Thoracic aorta (tissue), 2 donors: ENCODE measurements around the gene ANO7. TPM values are rescaled to one million over a fixed set of nuclear protein-coding genes. Genes with fewer than 3 reads are reported as not detected.

Experiments
- ATAC-seq: fragments of 150-250 bp; one replicate; pipeline ENCODE4 v1.8.0; 2017; ENCODE audit warnings: low read depth; ENCODE audit not compliant: insufficient number of reproducible peaks, low FRiP score
- DNase-seq: peaks from one replicate; pipeline ENCODE4 v3.0.0-alpha.2; 2020; ENCODE audit warnings: low spot score
- H3K27ac ChIP-seq, 2 donors: fragments of 200-600 bp; sonication (generic); 1 replicate in 1 of 2; 2 replicates in 1 of 2; pipeline ENCODE4 v1.5.1; 2016; ENCODE audit warnings: mild to moderate bottlenecking in 2 of 2, moderate library complexity in 2 of 2
- H3K27me3 ChIP-seq: fragments of 200-600 bp; sonication (generic); replicated peaks from 2 replicates; pipeline ENCODE4 v1.6.0; 2016; ENCODE audit warnings: mild to moderate bottlenecking; ENCODE audit not compliant: insufficient read depth
- H3K36me3 ChIP-seq: fragments of 200-600 bp; sonication (generic); one replicate; pipeline ENCODE4 v1.5.1; 2016
- H3K4me1 ChIP-seq, 2 donors: fragments of 200-600 bp; sonication (generic); 1 replicate in 1 of 2; 2 replicates in 1 of 2; pipeline versions ENCODE4 v1.5.1 to v1.6.0; 2016; ENCODE audit warnings: low read depth in 2 of 2, mild to moderate bottlenecking in 1 of 2; ENCODE audit not compliant: control insufficient read depth in 1 of 2
- H3K4me3 ChIP-seq: fragments of 200-600 bp; sonication (generic); 2 replicates; pipeline ENCODE4 v1.5.1; 2016; ENCODE audit warnings: mild to moderate bottlenecking
- H3K9me3 ChIP-seq: fragments of 200-600 bp; sonication (generic); 2 replicates; pipeline ENCODE4 v1.5.1; 2016
- CTCF ChIP-seq: fragments of 200-600 bp; sonication (generic); IDR thresholded peaks from one replicate; pipeline ENCODE4 v1.5.1; 2019; ENCODE audit warnings: antibody characterized with exemption
- total RNA-seq, 2 donors: library from RNA; depleted of rRNA; stranded (reverse); fragments of >200 nt; gene quantifications; one replicate each; pipeline versions ENCODE4 v1.1.0 to v1.2.3, GENCODE V29; 2016

ANO7 gene
- total RNA-seq, 2 donors from 2014 or later, result 0.27 to 1.2 TPM

- DNase-seq (no peak), ATAC-seq (no peak)
- TF ChIP-seq CTCF, result no peak
- H3K4me3 ChIP-seq, result no peak overlapping the region
- peaks cover 5% of the 10 kb centered on the region for H3K36me3 ChIP-seq
- H3K27me3 ChIP-seq, result no peaks in the 10 kb centered on the region
- no peak overlapping the region for H3K27ac ChIP-seq
- H3K9me3 ChIP-seq, result no peaks in the 10 kb centered on the region
- no peaks in the 10 kb centered on the region for H3K4me1 ChIP-seq
Measured at GRCh38 chr2:241187101-241187917, 1.2 kb upstream of the ANO7 start.

- ATAC-seq (no peak), DNase-seq (no peak)
- H3K27me3 ChIP-seq, result no peaks in the 10 kb centered on the region
Measured at GRCh38 chr2:241187918-241188234, 601 bp upstream of the ANO7 start.

GRCh38 chr2:241189093-241189855 lies 797 bp downstream of the ANO7 start:
- ATAC-seq (no peak), DNase-seq (no peak)
- H3K9me3 ChIP-seq, result no peaks in the 10 kb centered on the region
- no peak overlapping the region for H3K27ac ChIP-seq
- H3K27me3 ChIP-seq, result no peaks in the 10 kb centered on the region
- no peak overlapping the region for H3K4me3 ChIP-seq
- no peaks in the 10 kb centered on the region for H3K36me3 ChIP-seq
- TF ChIP-seq CTCF, result no peak
- no peaks in the 10 kb centered on the region for H3K4me1 ChIP-seq

More at GRCh38 chr2:241187918-241188234, 601 bp upstream of the ANO7 start:
- no peak for TF ChIP-seq CTCF
- no peaks in the 10 kb centered on the region for H3K4me1 ChIP-seq
- peaks cover 2% of the 10 kb centered on the region for H3K36me3 ChIP-seq
- H3K27ac ChIP-seq, result no peak overlapping the region
- H3K4me3 ChIP-seq, result no peak overlapping the region
- H3K9me3 ChIP-seq, result no peaks in the 10 kb centered on the region

DNA sequence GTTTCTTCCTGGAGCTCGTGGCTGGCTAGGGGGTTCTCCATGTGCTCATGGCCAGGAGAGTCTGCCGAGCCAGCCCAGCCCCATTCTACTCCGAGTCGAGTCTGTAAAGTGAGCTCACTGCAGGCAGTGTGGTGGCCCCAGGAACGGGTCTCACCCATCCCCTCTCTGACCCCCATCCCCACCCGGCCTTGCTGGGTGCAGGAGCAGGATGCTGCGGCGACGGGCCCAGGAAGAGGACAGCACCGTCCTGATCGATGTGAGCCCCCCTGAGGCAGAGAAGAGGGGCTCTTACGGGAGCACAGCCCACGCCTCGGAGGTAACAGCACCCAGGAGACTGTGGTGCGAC lies 1.4 kb downstream of the ANO7 start:
- H3K9me3 ChIP-seq, result no peaks in the 10 kb centered on the region
- TF ChIP-seq CTCF, result no peak
- no peak overlapping the region for H3K27ac ChIP-seq
- no peaks in the 10 kb centered on the region for H3K4me1 ChIP-seq
- no peak for DNase-seq
- H3K27me3 ChIP-seq, result no peaks in the 10 kb centered on the region
- no peak for ATAC-seq
- H3K4me3 ChIP-seq, result no peak overlapping the region
- no peaks in the 10 kb centered on the region for H3K36me3 ChIP-seq

DNA sequence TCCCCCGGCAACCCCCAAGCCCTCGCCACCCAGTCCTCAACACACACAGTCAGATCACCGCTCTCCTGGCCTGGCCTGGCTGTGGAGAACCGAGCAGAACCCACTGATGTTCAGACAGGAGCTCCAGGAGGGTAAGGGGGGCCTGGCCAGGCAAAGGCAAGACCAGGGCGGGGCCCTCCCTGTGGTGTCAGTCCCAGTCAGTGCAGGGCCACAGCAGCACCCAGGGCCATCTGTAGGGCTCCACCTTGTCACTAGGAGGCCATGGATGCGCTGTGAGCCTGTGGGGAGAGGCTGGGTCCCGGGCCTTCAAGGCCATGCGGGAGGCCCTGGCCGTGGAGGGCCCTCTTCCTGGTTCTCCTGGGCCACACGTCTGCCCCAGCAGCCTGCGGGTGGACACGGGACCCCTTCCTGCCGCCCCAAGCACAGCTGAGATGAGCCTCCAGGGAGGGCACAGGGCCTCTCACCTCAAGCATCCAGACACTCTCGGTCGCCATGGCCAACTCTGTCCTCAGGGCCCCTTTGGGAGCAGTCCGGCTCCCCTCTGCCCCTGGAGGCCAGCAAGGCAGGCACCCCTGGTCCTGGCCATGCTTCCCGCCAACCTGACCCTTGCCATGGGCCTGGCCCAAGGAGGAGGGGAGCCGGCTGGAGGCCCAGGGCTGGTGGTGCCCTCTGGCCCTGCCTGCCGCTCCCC lies 2.0 kb downstream of the ANO7 start:
- no peak overlapping the region for H3K27ac ChIP-seq
- H3K36me3 ChIP-seq, result no peaks in the 10 kb centered on the region
- TF ChIP-seq CTCF, result no peak
- ATAC-seq (no peak), DNase-seq (no peak)
- no peaks in the 10 kb centered on the region for H3K9me3 ChIP-seq
- H3K4me1 ChIP-seq, result no peaks in the 10 kb centered on the region
- no peaks in the 10 kb centered on the region for H3K27me3 ChIP-seq
- H3K4me3 ChIP-seq, result no peak overlapping the region
